SKM-1 (cell line): ENCODE data around the gene GRAMD2B.
"Not testable (repeated sequence)": the region's sequence is repeated elsewhere in the genome, so short reads cannot be mapped to it uniquely, and the experiment has no call there.

Experiments used
- DNase-seq: peaks from one replicate; lab custom pipeline; 2025; ENCODE audit not compliant: unreplicated experiment; lab: John Stamatoyannopoulos, UW

GRAMD2B gene, protein sequence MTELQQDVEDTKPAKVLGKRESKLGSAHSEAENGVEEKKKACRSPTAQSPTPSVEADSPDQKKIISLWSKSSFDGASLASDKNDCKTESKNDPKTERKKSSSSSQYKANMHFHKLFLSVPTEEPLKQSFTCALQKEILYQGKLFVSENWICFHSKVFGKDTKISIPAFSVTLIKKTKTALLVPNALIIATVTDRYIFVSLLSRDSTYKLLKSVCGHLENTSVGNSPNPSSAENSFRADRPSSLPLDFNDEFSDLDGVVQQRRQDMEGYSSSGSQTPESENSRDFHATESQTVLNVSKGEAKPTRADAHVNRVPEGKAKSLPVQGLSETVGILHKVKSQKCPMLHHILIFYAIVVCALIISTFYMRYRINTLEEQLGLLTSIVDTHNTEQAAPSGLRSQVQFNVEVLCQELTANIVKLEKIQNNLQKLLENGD

DNA sequence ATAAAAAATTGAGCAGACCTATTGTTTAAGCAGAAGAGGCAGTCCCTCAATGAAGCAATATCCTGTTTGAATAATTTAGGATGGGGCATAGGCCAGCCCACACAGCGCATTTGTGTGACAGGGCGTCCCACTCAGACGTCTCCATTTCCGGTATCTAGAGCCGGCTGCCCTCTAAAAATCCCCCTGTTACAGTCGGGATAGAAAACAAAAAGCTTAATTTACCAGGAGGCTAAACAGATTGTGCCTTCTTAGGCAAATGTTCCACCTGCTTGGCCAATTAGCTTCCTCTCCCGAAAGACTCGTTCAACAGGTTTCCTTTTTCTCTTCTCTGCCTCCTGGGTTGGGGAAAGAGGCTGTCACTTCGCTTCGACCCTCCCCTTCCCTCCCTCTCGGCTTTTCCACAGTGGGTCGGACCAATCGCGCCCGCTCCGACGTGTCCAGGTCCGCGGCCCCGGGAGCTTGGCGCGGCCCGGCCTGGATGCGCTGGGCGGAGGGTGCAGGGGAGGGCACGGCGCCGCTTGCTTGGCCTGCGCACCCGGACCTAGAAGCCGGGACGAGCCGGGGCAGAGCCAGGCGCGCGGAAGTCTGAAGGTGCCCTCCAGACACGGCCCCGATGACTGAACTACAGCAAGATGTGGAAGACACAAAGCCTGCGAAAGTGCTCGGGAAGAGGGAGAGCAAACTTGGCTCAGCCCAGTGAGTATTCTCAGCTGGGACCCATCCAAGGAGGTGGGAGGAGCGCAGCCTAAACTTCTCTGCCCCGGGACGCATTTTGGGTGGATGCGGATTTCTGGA, at the start of gene GRAMD2B:
Gene GRAMD2B, plus strand, starts transcription at position 416 of the 795 bp plus-strand sequence. Its CDS starts 198 bp downstream, at position 614.
- DNase-seq, result peak; percentile 46

DNA sequence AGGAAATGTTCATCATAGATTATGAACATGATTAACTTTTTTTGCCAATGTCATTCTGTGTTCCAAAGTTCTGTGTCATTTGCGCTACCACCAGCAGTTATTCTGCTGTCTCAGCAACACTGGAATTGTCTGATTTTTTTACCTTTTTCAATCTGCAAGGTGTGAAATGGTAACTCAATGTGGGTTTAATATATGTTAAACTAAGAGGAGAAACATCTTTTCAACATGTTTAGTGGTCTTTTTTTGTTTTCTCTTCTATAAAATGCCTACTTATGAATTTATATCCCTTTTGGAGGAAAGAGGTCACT, 49.1 kb upstream of the GRAMD2B start:
- DNase-seq, result no peak

DNA sequence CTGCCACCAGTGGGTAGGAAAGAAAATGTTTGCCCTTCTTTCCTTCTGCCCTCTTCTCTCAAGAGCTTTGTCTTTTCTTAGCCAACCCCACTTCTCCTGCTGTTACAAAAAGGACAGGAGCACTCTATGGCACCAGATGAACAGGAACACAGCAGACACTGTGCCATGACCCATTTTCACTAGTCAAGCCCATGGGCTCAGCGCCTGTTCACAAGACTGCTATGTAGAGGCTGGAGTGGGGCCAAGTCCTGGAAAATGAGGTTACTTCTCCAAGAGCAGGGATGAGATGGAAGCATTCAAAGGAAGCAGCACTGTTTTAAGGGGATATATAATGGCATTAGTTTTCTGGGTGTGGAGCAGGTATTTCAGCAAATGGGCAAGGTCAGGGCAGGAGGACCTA, 46.8 kb upstream of the GRAMD2B start:
- DNase-seq, result no peak

DNA sequence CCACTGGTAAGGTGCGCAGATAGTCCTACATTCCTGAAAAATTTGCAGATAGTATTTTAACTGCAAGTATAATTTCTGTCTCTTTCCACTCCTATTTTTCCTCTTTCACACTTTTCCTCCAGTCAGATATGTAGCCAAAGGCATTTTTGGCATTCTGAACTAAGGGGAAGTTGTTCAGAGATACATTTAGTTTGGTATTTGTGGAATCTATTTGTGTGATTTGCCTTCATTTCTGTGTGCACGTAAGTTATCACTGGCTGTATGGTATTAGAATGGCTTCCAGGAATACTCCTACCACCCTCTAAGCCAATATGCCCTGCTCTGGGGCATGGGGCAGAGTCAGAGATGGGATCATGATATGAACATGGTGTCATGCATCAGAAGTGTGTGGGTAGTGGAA, 45.8 kb upstream of the GRAMD2B start:
- no peak for DNase-seq

DNA sequence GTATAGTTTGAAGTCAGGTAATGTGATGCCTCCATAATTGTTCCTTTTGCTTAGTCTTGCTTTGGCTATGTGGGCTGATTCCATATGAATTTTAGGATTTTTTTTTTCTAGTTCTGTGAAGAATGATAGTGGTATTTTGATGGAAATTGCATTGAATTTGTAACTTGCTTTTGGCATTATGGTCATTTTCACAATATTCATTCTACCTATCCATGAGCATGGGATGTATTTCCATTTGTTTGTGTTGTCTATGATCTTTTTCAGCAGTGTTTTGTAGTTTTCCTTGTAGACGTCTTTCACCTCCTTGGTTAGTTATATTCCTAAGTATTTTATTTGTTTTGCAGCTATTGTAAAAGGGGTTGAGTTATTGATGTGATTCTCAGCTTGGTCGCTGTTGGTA, 42.9 kb upstream of the GRAMD2B start:
- not testable (repeated sequence) for DNase-seq

DNA sequence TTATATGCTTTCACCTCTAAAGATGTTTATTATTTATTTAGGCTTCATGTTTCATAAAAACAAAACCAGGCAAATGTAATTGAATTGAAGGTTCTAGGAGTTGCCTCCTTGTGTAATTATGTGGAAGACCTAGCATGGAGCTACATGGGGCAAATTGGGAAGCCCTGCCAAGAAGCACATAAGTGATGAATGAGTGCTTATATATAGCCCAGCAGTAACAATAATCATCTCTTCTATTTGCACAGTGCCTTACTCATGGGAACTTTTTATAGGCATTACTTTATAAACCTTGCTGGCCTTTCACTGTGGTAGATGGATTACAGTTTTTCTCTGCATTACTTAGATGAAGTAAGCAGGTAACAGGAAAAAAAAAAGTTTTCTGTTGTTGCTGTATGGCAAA, 40.0 kb upstream of the GRAMD2B start:
- no peak for DNase-seq

DNA sequence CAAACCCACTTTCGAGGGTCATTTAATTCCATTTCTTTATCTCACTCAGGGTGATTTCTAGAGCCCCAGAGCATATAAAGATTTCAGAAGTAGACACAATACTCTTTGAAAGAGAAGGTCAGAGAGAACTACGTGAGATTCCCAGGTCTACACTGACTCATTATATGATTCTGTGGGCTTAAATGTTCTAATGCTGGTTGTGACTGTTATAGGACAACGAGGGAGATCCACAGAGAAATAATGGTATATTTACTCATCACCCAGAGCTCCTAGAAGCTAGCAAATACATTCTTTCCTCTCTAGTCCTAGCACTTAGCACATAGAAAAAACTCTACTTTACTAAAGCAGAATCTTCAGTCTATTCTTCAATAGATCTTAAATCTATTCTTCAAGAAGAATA, 39.4 kb upstream of the GRAMD2B start:
- no peak for DNase-seq

DNA sequence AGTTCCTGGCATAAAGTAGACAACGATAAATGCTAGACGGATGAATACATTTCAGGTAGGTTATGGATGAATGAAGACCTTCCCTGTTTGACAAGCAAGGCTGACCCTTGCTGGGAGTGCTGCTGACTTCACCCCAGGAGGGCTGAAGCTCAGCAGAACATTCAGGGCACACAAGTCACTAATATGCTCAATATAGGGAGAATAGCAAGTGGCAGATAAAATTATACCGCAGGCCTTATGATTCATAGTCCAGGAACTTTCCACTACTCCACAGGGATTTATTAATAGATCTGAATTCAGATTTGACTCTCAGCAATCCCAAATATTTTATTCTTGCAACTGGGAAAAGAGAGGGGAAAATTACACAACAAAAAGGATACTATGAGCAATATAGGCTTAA, 38.2 kb upstream of the GRAMD2B start:
- DNase-seq, result no peak

DNA sequence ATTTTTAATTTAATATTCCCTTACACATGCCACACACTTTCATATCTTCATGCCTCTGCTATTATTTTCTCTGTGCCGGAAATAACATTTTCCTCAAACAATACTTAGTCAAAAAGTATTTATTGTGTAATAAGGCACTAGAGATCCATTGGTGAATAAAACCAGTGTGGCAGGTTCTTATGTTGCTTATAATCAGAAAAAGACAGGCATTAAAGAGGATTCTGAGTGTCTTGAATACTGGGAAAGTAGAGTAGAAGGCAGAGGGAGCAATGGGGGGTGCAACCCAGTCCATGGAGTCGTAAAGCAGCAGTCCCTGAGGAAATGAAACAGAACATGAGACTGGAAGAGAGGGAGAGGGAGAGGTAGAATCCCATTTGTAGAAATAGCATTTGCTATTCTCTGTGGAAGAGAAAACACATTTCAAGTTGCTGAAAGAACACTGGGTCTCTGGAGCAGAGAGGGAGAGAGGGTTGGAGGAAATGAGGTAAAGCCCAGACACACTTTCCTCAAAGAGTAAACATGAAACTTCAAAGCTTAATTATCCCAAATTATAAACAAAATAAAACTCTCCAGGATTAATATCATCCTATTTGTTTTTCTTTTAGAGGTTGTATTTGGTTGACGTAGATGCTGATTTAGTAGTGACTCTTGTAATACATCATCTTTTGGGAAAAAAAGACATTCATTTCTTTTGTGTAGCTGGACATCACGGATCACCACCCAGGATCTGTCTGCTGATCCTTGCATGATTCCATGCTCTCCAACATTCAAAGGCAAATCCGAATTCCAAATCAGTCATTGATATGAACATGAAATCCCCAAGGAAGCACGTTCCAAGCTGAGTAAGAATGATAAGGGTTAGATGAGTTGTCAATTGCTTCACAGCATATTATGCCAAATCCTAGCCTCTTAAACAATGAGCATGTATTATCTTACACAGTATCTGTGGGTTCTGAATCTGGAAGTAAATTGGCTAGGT, 37.4 kb upstream of the GRAMD2B start:
- no peak for DNase-seq

DNA sequence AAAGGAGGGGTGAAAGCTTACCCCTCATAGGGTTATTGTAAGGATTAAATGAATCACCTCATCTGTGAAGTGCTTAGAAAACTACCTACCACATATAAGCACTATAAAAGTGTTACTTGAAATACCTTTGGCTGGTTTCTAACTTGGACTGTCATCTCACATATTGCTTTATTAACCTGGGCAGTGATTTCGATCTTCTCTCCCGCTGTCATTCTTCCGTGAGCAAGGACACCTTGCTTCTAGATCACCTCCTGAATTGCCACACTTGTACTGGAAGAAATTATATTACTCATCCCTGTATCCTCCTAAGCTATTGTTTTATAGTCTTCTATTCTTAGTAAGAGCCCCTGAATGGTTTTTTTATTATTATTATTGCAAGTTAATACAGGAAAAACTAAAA, 34.0 kb upstream of the GRAMD2B start:
- no peak for DNase-seq

DNA sequence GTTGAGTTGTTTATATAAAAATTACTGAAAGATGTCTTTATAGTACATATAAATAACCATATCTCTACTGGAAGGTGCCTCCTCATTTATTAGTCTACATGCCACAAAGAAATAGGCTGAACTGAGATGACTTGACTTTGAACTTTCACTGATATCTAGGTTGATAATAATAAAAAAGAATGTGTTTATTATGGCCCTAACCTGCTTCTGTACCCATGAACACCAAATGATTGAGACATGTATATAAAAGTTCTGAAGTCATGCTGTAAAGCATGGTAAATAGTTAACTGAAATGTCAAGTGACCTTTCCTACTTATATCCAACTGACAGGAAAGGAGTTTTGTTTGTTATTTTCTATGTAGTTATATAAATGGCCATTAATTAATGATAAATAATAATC, 33.2 kb upstream of the GRAMD2B start:
- no peak for DNase-seq

DNA sequence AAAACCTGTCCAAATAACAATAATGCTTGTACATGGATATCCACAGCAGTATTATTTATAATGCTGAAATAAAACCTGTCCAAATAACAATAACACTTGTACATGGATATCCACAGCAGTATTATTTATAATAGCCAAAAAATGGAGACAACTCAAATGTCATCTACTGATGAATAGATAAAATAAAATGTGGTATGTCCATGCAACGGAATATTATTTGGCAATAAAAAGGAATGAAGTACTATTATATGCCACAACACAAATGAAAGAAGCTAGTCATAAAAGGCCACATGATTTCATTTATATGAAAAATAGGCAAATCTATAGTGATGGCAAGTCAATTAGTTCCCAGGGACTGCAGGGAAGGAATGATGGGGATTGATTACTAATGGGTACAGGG, 31.8 kb upstream of the GRAMD2B start:
- DNase-seq, result no peak

DNA sequence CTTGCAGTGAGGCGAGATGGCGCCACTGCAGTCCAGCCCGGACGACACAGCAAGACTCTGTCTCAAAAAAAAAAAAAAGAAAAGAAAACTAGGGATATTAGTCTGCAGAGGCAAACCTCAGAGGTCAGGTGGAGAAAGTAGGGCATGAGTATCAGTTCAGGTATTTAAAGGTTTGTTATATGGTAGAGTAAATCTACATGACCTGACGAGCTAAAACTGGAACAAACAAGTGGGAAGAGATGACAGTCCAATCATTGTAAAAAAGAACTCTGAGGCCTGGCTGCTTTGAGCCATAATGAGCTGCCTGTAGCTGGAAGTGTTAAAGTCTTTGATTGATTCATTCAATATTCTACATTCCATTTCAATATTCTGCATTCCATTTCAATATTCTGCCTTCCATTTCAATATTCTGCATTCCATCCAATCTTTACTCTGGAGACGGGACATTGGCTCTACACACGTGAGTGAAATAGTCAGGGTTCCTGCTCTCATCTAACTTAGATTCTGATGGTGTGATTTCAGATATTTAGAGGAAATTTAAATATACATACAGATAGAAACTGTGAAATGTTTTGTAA, 28.9 kb upstream of the GRAMD2B start:
- DNase-seq, result no peak

DNA sequence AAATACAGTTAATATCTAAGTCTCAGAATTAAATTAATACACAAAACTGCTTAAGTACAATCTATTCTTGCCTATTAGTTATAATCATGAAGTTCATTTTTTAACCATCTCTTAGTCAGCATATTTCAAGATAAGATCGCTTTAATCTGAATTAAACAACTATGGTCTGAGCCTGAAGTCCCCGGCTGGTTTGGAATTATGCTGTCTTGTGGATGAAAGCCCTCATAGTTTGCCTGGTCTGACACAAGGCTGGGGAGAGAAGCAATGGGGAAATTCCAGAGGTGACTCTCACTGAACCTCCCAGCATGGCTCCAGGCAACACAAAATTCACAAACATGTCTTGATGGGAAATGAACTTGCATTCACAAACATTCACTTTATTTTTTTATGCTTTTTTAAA, 28.0 kb upstream of the GRAMD2B start:
- no peak for DNase-seq

DNA sequence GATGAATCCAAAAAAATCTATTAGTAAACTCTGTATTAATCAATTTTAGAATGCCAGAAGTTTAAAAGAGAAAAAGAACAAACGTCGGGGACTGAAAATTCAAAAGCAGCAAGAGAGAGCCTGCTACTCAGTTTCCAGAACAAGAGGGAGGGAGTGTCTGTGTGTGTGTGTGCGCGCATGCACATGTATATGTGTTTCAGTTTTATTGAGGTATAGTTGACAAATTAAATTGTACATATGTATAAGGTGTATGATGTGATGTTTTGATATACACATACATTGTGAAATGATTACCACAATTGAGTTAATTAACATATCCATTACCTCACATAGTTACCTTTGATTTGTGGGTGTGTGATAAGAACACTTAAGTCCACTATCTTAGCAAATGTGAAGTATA, 27.6 kb upstream of the GRAMD2B start:
- no peak for DNase-seq

DNA sequence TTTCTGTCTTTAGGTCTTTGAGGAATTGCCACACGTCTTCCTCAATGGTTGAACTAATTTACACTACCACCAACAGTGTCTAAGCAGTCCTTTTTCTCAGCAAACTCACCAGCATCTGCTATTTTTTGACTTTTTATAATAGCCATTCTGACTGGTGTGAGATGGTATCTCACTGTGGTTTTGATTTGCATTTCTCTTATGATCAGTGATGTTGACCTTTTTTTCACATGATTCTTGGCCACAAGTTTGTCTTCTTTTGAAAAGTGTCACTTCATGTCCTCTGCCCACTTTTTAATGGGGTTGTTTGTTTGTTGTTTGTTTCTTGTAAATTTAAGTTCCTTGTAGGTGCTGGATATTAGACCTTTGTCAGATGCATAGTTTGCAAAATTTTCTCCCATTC, 26.5 kb upstream of the GRAMD2B start:
- not testable (repeated sequence) for DNase-seq

DNA sequence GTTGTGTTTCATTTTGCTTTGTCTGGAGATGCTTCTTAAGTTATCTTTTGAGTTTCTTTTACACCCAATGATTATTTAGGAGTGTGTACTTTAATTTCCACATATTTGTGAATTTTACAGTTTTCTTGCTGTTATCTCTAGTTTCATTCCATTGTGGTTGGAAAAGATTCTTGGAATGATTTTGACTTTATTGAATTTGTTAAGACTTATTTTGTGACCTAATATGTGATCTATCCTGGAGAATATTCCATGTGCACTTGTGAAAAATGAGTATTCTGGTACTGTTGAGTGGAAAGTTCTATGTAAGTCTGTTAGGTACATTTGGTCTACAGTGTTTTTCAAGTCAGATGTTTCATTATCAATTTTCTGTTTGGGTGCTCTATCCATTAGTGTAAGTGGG, 24.4 kb upstream of the GRAMD2B start:
- DNase-seq, result no peak

DNA sequence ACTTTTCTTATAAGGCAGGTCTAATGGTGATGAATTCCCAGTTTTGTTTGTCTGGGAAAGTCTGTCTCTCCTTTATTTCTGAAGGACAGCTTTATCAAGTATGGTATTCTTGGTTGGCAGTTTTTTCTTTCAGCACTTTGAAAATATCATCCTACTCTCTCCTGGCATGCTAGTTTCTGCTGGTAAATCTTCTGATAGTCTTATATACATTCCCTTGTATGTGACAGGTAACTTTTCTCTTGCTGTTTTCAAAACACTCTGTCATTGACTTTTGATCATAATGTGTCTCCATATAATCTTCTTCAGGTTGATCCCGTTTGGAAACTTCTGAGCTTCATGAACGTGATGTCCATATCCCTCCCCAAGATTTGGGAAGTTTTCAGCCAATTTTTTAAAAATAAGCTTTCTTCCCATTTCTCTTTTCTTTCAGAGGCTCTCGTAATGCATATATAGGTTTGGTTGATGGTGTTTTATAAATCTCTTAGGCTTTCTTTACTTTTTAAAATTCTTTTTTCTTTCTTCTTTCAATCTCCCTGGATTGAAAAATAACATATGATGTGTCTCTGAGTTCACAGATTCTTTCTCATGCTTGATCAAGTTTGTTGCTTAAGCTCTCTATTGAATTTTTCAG, 22.5 kb upstream of the GRAMD2B start:
- DNase-seq, result no peak

DNA sequence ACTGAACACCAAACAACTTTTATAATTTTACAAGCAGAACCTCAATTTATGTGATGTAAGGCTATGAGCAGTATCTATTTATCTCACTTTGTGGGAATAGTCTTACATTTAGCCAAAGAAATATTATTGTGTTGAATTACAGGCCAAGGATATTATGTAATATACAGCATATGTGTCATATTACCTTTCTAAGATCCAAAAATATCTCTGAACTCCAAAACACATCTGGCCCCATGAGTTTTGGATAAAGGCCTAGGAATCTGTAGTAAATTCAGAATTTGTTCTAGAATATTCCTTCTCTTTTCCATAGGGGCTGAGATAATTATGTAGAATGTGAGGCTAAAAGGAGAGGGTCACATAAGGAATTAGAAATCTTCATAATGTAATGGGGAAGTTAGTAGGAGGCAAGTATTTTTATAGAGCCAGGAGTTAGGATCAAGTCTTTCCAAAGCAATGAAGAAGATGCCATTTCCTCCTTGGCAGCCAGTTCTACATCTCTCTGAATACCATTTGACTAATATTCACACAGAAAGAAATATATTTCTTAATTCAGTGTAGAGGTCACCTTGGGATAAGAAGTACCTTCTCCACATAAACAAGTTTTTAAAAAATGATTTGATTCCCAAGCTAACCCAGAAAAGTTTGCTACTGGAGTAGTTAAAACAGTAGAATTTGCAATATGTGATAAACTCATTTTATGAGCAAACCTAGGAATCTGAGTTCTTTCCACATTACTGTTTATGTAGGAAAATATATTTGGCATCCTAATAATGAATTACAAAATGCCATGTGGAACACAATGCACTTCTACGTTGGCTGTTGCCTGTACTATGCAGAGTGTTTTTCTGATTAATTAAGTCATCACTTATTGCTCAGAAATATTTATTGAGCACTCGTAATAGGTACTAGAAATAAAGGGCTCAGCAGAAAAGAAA, 20.3 kb upstream of the GRAMD2B start:
- no peak for DNase-seq
